ENCODE data around the gene SETBP1. TPM values are rescaled to one million over a fixed set of nuclear protein-coding genes. Genes with fewer than 3 reads are reported as not detected.

SETBP1 gene
- total RNA-seq, 1 experiment from 2014 or later: 0.05 TPM

- no peak for TF ChIP-seq EZH2phosphoT487 (IDR thresholded peaks at IDR 0.05; ENCODE audit: borderline replicate concordance)
- no peak for TF ChIP-seq SIN3A (IDR thresholded peaks at IDR 0.05; ENCODE audit: low read depth)
- TF ChIP-seq MAX (IDR thresholded peaks at IDR 0.05): no peak
- no peak for TF ChIP-seq POLR2A (IDR thresholded peaks at IDR 0.05; ENCODE audit: borderline replicate concordance, extremely low read depth, insufficient read depth, insufficient read length)
- TF ChIP-seq TCF7L2 (IDR thresholded peaks at IDR 0.05; ENCODE audit: borderline replicate concordance, extremely low read depth, insufficient read depth, insufficient read length): no peak
- TF ChIP-seq EZH2 (IDR thresholded peaks at IDR 0.05): no peak
- no peak for TF ChIP-seq RAD21 (IDR thresholded peaks at IDR 0.05; ENCODE audit: low read depth)
- no peak for TF ChIP-seq ELF1 (IDR thresholded peaks at IDR 0.05; ENCODE audit: borderline replicate concordance, low read depth)
- TF ChIP-seq POLR2AphosphoS5 (IDR thresholded peaks at IDR 0.05; ENCODE audit: low read depth, low read length): no peak
These were observed 385.5 kb downstream of the SETBP1 start (continued) for GRCh38 chr18:45066210-45066609.

GRCh38 chr18:45066886-45067285 is 386.2 kb downstream of the SETBP1 start:
- H3K27me3 ChIP-seq (ENCODE audit: insufficient read depth, low read length): no peaks in the 10 kb centered on the region
- ATAC-seq (no peak), DNase-seq (ENCODE audit: low read depth, low spot score) (no peak)
- H4K20me1 ChIP-seq (ENCODE audit: insufficient read depth): no peaks in the 10 kb centered on the region
- no peak overlapping the region for H2AFZ ChIP-seq (ENCODE audit: low read depth, low read length, poor library complexity, severe bottlenecking)
- no peaks in the 10 kb centered on the region for H3K4me1 ChIP-seq (ENCODE audit: control insufficient read depth in 1 of 2, insufficient read depth in 2 of 2, low read length in 2 of 2)
- CTCF ChIA-PET: no interaction called here
- TF ChIP-seq FOSL1 (IDR thresholded peaks at IDR 0.05; ENCODE audit: low read depth): no peak
- TF ChIP-seq ZNF274 (IDR thresholded peaks at IDR 0.05; ENCODE audit: low read depth, low read length): no peak
- no peak for TF ChIP-seq JUND (IDR thresholded peaks at IDR 0.05)
- TF ChIP-seq ELF1 (IDR thresholded peaks at IDR 0.05; ENCODE audit: borderline replicate concordance, low read depth): no peak
- TF ChIP-seq POLR2A (IDR thresholded peaks at IDR 0.05; ENCODE audit: borderline replicate concordance, extremely low read depth, insufficient read depth, insufficient read length): no peak
- no peak for TF ChIP-seq SP1 (IDR thresholded peaks at IDR 0.05; ENCODE audit: low read depth)
- TF ChIP-seq CTCF (IDR thresholded peaks at IDR 0.05 in 2 of 3, conservative IDR thresholded peaks at IDR 0.05 in 1 of 3; ENCODE audit: borderline replicate concordance in 1 of 3, insufficient read depth in 1 of 3, low read depth in 2 of 3, low read length in 2 of 3): no peak
- no peak for TF ChIP-seq CBX3 (IDR thresholded peaks at IDR 0.05; ENCODE audit: low read depth)
- TF ChIP-seq EZH2phosphoT487 (IDR thresholded peaks at IDR 0.05; ENCODE audit: borderline replicate concordance): no peak
- no peak for TF ChIP-seq RAD21 (IDR thresholded peaks at IDR 0.05; ENCODE audit: low read depth)
- no peak for TF ChIP-seq REST (IDR thresholded peaks at IDR 0.05; ENCODE audit: low read depth)
- TF ChIP-seq TCF7L2 (IDR thresholded peaks at IDR 0.05; ENCODE audit: borderline replicate concordance, extremely low read depth, insufficient read depth, insufficient read length): no peak
- no peak for TF ChIP-seq SRF (IDR thresholded peaks at IDR 0.05; ENCODE audit: low read depth)
- no peak for TF ChIP-seq SIN3A (IDR thresholded peaks at IDR 0.05; ENCODE audit: low read depth)
- no peak for TF ChIP-seq ATF3 (IDR thresholded peaks at IDR 0.05)
- no peak for TF ChIP-seq POLR2AphosphoS5 (IDR thresholded peaks at IDR 0.05; ENCODE audit: low read depth, low read length)
- TF ChIP-seq MAX (IDR thresholded peaks at IDR 0.05): no peak
- H3K4me2 ChIP-seq (ENCODE audit: low read length): no peak overlapping the region
- no peaks in the 10 kb centered on the region for H3K79me2 ChIP-seq (ENCODE audit: insufficient read depth, low read length)
- H3K4me3 ChIP-seq (replicated peaks in 1 of 2; ENCODE audit: low read depth in 1 of 2, low read length in 2 of 2): no peak overlapping the region
- no peak overlapping the region for H3K9ac ChIP-seq (ENCODE audit: low read length)
- no peak overlapping the region for H3K27ac ChIP-seq (ENCODE audit: low read depth, low read length)
- no peaks in the 10 kb centered on the region for H3K36me3 ChIP-seq (ENCODE audit: control insufficient read depth in 1 of 2, insufficient read depth in 2 of 2, low read length in 2 of 2)
- H3K9me2 ChIP-seq (ENCODE audit: insufficient read depth): no peaks in the 10 kb centered on the region
- no TSS peak for BruUV-seq (replicated peaks)
- POLR2A ChIA-PET: no interaction called here
- RAD21 ChIA-PET (ENCODE audit: low non-redundant PET in 1 of 2, low total read pairs in 2 of 2, uncharacterized antibody in 2 of 2, unreplicated experiment in 2 of 2): no interaction called here
- intact Hi-C loops (cut with micrococcal nuclease): no loop called here
- peaks cover 9 to 36% of the 10 kb centered on the region in 2 experiments; a peak in 2 of 4 replicates for H3K9me3 ChIP-seq (ENCODE audit: control insufficient read depth in 1 of 2, insufficient read depth in 1 of 2, low read depth in 1 of 2, low read length in 2 of 2)
